Skin epidermis (tissue), 12 donors: Measurements from ENCODE around the gene SYF2.

Source experiments
- H3K27ac ChIP-seq, 21 experiments: fragments of 200-600 bp; sonication (generic) in 11 of 21; one replicate each; pipeline ENCODE4 v1.5.0; 2020; ENCODE audit warnings: mild to moderate bottlenecking in 3 of 21, inconsistent platforms in 2 of 21, moderate library complexity in 2 of 21
- H3K4me3 ChIP-seq, 7 experiments: fragments of 200-600 bp; sonication (generic) in 2 of 7; one replicate each; pipeline ENCODE4 v1.5.0; 2020; ENCODE audit warnings: inconsistent platforms in 2 of 7, mild to moderate bottlenecking in 2 of 7, moderate library complexity in 1 of 7

Gene SYF2

GRCh38 chr1:25210728-25211127, 21.6 kb downstream of the SYF2 start:
- H3K4me3 ChIP-seq = no peak overlapping the region
- H3K27ac ChIP-seq = no peak overlapping the region

- H3K27ac ChIP-seq = no peak overlapping the region
- no peak overlapping the region for H3K4me3 ChIP-seq
Measured at GRCh38 chr1:25209516-25209915, 22.8 kb downstream of the SYF2 start.

GRCh38 chr1:25208561-25209222, 23.6 kb downstream of the SYF2 start:
- Histone ChIP-seq H3K27ac (no peak overlapping the region), H3K4me3 (no peak overlapping the region)

- no peak overlapping the region for H3K27ac ChIP-seq
Measured at GRCh38 chr1:25208092-25208491, 24.2 kb downstream of the SYF2 start.

GRCh38 chr1:25206201-25206600, 26.1 kb downstream of the SYF2 start:
- Histone ChIP-seq H3K27ac (no peak overlapping the region), H3K4me3 (no peak overlapping the region)

More at GRCh38 chr1:25208092-25208491, 24.2 kb downstream of the SYF2 start:
- no peak overlapping the region for H3K4me3 ChIP-seq

- Histone ChIP-seq H3K27ac (no peak overlapping the region), H3K4me3 (no peak overlapping the region)
Measured at GRCh38 chr1:25205786-25206185, 26.5 kb downstream of the SYF2 start.

- Histone ChIP-seq H3K4me3 (no peak overlapping the region), H3K27ac (no peak overlapping the region)
Measured at GRCh38 chr1:25204797-25205480, 27.4 kb downstream of the SYF2 start.

- no peak overlapping the region for H3K4me3 ChIP-seq
- no peak overlapping the region for H3K27ac ChIP-seq
Measured at GRCh38 chr1:25201006-25201405, 31.3 kb downstream of the SYF2 start.

GRCh38 chr1:25199819-25200620, 32.3 kb downstream of the SYF2 start:
- H3K4me3 ChIP-seq = no peak overlapping the region
- H3K27ac ChIP-seq = peak overlapping the region in 7 of 21 experiments; percentile 7 to 81 (median 76)

- no peak overlapping the region for H3K4me3 ChIP-seq
- H3K27ac ChIP-seq = peak overlapping the region in 20 of 21 experiments; percentile 7 to 81 (median 68)
Measured at GRCh38 chr1:25198663-25199252, 33.5 kb downstream of the SYF2 start.

GRCh38 chr1:25197982-25198662, 34.2 kb downstream of the SYF2 start:
- Histone ChIP-seq H3K4me3 (no peak overlapping the region), H3K27ac (peak overlapping the region in 18 of 21 experiments; percentile 7 to 81 (median 70))

- Histone ChIP-seq H3K4me3 (no peak overlapping the region), H3K27ac (peak overlapping the region in 14 of 21 experiments; percentile 11 to 81 (median 67))
Measured at GRCh38 chr1:25197235-25197975, 34.9 kb downstream of the SYF2 start.

- no peak overlapping the region for H3K4me3 ChIP-seq
- H3K27ac ChIP-seq = peak overlapping the region in 7 of 21 experiments; percentile 60 to 79 (median 70)
Measured at GRCh38 chr1:25196830-25197229, 35.5 kb downstream of the SYF2 start.

GRCh38 chr1:25195835-25196234, 36.5 kb downstream of the SYF2 start:
- peak overlapping the region in 5 of 21 experiments; percentile 4 to 54 (median 19) for H3K27ac ChIP-seq

GRCh38 chr1:25194572-25195020, 37.7 kb downstream of the SYF2 start:
- Histone ChIP-seq H3K27ac (peak overlapping the region in 7 of 21 experiments; percentile 6 to 68 (median 54)), H3K4me3 (no peak overlapping the region)

More at GRCh38 chr1:25195835-25196234, 36.5 kb downstream of the SYF2 start:
- H3K4me3 ChIP-seq = no peak overlapping the region

- no peak overlapping the region for H3K4me3 ChIP-seq
- H3K27ac ChIP-seq = peak overlapping the region in 11 of 21 experiments; percentile 23 to 68 (median 50)
Measured at GRCh38 chr1:25194054-25194453, 38.2 kb downstream of the SYF2 start.

- Histone ChIP-seq H3K27ac (no peak overlapping the region), H3K4me3 (no peak overlapping the region)
Measured at GRCh38 chr1:25193229-25193628, 39.1 kb downstream of the SYF2 start.

GRCh38 chr1:25192154-25192553, 40.1 kb downstream of the SYF2 start:
- Histone ChIP-seq H3K27ac (no peak overlapping the region), H3K4me3 (no peak overlapping the region)

GRCh38 chr1:25190260-25190659, 42.0 kb downstream of the SYF2 start:
- Histone ChIP-seq H3K4me3 (no peak overlapping the region), H3K27ac (no peak overlapping the region)
